Hepatocyte (in vitro differentiated cells): ENCODE data around the gene BTRC.

Experiments
- EZH2 ChIP-seq: fragments of 200-600 bp; sonication (generic); IDR thresholded peaks from 2 replicates; pipeline ENCODE4 v1.6.1; 2016; ENCODE audit warnings: antibody characterized with exemption, mild to moderate bottlenecking, borderline replicate concordance
- EZH2phosphoT487 ChIP-seq: fragments of 200-600 bp; sonication (generic); IDR thresholded peaks from one replicate; pipeline ENCODE4 v1.6.1; 2018; ENCODE audit warnings: antibody characterized with exemption, mild to moderate bottlenecking, low read depth, moderate library complexity; ENCODE audit not compliant: unreplicated experiment, severe bottlenecking
- TF ChIP-seq, protein P1 (sequence below): fragments of 200-600 bp; sonication (generic); IDR thresholded peaks from 2 replicates; pipeline ENCODE4 v1.5.1; 2016; ENCODE audit warnings: antibody characterized with exemption, mild to moderate bottlenecking; ENCODE audit not compliant: poor library complexity

- TF ChIP-seq, protein P1, sequence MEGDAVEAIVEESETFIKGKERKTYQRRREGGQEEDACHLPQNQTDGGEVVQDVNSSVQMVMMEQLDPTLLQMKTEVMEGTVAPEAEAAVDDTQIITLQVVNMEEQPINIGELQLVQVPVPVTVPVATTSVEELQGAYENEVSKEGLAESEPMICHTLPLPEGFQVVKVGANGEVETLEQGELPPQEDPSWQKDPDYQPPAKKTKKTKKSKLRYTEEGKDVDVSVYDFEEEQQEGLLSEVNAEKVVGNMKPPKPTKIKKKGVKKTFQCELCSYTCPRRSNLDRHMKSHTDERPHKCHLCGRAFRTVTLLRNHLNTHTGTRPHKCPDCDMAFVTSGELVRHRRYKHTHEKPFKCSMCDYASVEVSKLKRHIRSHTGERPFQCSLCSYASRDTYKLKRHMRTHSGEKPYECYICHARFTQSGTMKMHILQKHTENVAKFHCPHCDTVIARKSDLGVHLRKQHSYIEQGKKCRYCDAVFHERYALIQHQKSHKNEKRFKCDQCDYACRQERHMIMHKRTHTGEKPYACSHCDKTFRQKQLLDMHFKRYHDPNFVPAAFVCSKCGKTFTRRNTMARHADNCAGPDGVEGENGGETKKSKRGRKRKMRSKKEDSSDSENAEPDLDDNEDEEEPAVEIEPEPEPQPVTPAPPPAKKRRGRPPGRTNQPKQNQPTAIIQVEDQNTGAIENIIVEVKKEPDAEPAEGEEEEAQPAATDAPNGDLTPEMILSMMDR, result no peak
- no peak for TF ChIP-seq EZH2
- no peak for TF ChIP-seq EZH2phosphoT487
Observed at GRCh38 chr10:101561068-101561915, 207.3 kb downstream of the BTRC start.
